Psoas muscle (tissue), 8 donors: Measurements from ENCODE around the gene CHCHD3. TPM values are rescaled to one million over a fixed set of nuclear protein-coding genes. Genes with fewer than 3 reads are reported as not detected.

Source experiments
- ATAC-seq, 4 donors: fragments of 200-7000 bp; cut with Tn5 transposase; one replicate each; pipeline ENCODE4 v1.9.1; 2020; ENCODE audit warnings: moderate library complexity in 3 of 4, mild to moderate bottlenecking in 2 of 4
- DNase-seq, 2 donors: peaks; one replicate each; pipeline ENCODE4 v3.0.0-alpha.2; 2020
- H3K27ac ChIP-seq: fragments of 200-600 bp; one replicate; pipeline ENCODE4 v1.8.0; 2022
- H3K27me3 ChIP-seq, 3 donors: fragments of 200-600 bp in 1 of 3; one replicate each; pipeline versions ENCODE4 v1.6.1 to v1.8.0; 2013 to 2022; ENCODE audit warnings: low read length in 2 of 3, mild to moderate bottlenecking in 2 of 3, moderate library complexity in 1 of 3; ENCODE audit not compliant: insufficient read depth in 3 of 3
- H3K36me3 ChIP-seq, 2 donors: fragments of 200-600 bp in 1 of 2; one replicate each; pipeline versions ENCODE4 v1.6.1 to v1.8.0; 2013 to 2022; ENCODE audit warnings: low read depth in 1 of 2, mild to moderate bottlenecking in 1 of 2, moderate library complexity in 1 of 2; ENCODE audit not compliant: insufficient read depth in 1 of 2
- H3K4me1 ChIP-seq: fragments of 200-600 bp; one replicate; pipeline ENCODE4 v1.8.0; 2022
- H3K4me3 ChIP-seq: fragments of 200-600 bp; one replicate; pipeline ENCODE4 v1.8.0; 2022; ENCODE audit warnings: mild to moderate bottlenecking
- H3K9me3 ChIP-seq: fragments of 200-600 bp; one replicate; pipeline ENCODE4 v1.8.0; 2022
- WGBS, 3 donors: extraction: QIAGEN DNeasy Blood & Tissue Kit; methylation state at CpG; one replicate each; pipeline versions ENCODE4 v1.1.6 to v1.1.7; 2013; 5-methylcytosine and 5-hydroxymethylcytosine counted together
- intact Hi-C, 2 donors: fragments of 100-400 bp; cut with DNase I; formaldehyde crosslinking; loops; one replicate each; pipeline versions ENCODE4 v1.11.0 to v1.14.2; 2022
- polyA plus RNA-seq, 3 donors: library from polyadenylated mRNA; stranded (reverse); fragments of 200-250 nt; gene quantifications; one replicate each; pipeline ENCODE4 v1.2.3, GENCODE V29; 2013
- total RNA-seq, 4 donors: library from RNA; stranded (reverse); fragmentation: NEBNext Ultra II Directional in 2 of 4; extraction: Animal tissue kit (Norgen Biotek cat#: 25700) in 2 of 4; gene quantifications; one replicate each; pipeline versions ENCODE4 v1.2.1 to v1.2.4, GENCODE V29; 2021 to 2023
- TF ChIP-seq, protein P1 (sequence below): fragments of 200-600 bp; IDR thresholded peaks from one replicate; pipeline ENCODE4 v1.8.0; 2022; ENCODE audit warnings: antibody characterized with exemption
- donor health status: healthy with polysubstance abuse.
- donor health status: DM: no; HTN: no; CAD: no; lungs with moderate emphysema.
- donor health status: Bipolar disorder and iron deficiency.
- donor health status: healthy.
- donor health status: DM: yes; HTN: yes; CAD: no.
- donor health status: DM: no; HTN: no; CAD: no.
- donor health status: DM: no; HTN: no; CAD: no.
- donor health status: DM: yes; HTN: yes; CAD: no.

CHCHD3 gene
- total and polyA plus RNA-seq, 7 donors: 129 to 206 (median 184) TPM

DNA sequence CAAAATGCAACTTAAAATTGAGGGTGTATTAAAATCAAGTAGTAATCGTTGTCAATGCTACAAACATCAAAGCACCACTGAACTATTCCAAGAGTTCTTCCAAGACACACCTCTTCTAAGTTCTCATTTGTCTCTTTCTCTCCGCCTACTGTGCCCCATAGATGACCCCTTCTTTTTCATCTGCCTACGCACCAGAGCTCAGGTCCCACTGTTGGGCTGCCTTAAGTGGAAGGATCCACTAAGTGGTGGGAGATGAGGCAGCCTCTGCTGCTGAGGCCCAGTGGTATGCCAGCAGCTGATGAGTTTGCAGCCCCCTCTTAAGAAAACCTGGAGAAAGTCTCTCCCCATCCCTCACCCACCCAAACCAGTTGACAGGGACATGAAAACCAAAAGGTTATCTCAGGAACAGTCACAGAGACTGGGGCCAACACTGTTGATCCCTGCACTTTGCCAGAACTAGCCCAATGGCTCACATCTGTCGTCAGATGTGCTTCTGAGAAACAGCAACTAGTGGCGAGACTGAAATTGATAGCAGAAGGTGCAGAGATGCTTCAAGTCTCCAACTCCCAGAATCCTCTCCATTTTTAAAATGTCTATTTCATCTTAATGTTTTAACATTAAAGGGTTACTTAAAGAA is 88.4 kb downstream of the CHCHD3 start:
- 74 to 86% (median 75%) methylated on average over 5 of the region's 5 CpGs for WGBS, 3 donors
- TF ChIP-seq, protein P1, sequence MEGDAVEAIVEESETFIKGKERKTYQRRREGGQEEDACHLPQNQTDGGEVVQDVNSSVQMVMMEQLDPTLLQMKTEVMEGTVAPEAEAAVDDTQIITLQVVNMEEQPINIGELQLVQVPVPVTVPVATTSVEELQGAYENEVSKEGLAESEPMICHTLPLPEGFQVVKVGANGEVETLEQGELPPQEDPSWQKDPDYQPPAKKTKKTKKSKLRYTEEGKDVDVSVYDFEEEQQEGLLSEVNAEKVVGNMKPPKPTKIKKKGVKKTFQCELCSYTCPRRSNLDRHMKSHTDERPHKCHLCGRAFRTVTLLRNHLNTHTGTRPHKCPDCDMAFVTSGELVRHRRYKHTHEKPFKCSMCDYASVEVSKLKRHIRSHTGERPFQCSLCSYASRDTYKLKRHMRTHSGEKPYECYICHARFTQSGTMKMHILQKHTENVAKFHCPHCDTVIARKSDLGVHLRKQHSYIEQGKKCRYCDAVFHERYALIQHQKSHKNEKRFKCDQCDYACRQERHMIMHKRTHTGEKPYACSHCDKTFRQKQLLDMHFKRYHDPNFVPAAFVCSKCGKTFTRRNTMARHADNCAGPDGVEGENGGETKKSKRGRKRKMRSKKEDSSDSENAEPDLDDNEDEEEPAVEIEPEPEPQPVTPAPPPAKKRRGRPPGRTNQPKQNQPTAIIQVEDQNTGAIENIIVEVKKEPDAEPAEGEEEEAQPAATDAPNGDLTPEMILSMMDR: no peak
- H3K9me3 ChIP-seq: no peaks in the 10 kb centered on the region
- ATAC-seq (no peak), DNase-seq (no peak)
- no peak overlapping the region for H3K27ac ChIP-seq
- H3K36me3 ChIP-seq: no peaks in the 10 kb centered on the region
- no peaks in the 10 kb centered on the region for H3K27me3 ChIP-seq
- peaks cover 25% of the 10 kb centered on the region for H3K4me1 ChIP-seq
- no peak overlapping the region for H3K4me3 ChIP-seq
- intact Hi-C loops: no loop called here

GRCh38 chr7:132991615-132992587 is 90.0 kb downstream of the CHCHD3 start:
- ATAC-seq: no peak

DNA sequence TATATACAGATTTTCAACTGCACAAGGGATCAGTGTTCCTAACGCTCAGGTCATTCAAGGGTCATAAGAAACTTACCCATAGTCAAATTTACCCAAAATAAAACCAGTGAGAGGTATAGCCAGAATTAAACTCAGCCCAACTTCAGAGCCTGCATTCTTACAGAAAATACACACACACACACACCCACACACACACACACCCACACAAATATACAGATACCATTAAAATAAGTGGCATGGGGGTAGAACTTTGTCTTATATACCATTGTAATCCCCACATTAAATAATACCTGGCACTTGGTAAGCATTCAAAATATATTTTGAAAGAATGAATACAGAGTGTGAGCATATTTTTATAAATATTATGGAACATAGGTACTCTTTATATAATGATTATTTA is 93.8 kb downstream of the CHCHD3 start:
- Histone ChIP-seq H3K4me1 (peaks cover 13% of the 10 kb centered on the region), H3K27ac (no peak overlapping the region), H3K4me3 (no peak overlapping the region), H3K27me3 (no peaks in the 10 kb centered on the region), H3K36me3 (no peaks in the 10 kb centered on the region), H3K9me3 (no peaks in the 10 kb centered on the region)
- DNase-seq (no peak), ATAC-seq (no peak)
- intact Hi-C loops: no loop called here
- WGBS, 3 donors: 67 to 78% (median 69%) methylated on average over 1 of the region's 1 CpG
- TF ChIP-seq, protein P1: no peak

More at GRCh38 chr7:132991615-132992587, 90.0 kb downstream of the CHCHD3 start:
- Histone ChIP-seq H3K4me3 (no peak overlapping the region), H3K4me1 (peaks cover 22% of the 10 kb centered on the region), H3K9me3 (no peaks in the 10 kb centered on the region), H3K27me3 (no peaks in the 10 kb centered on the region), H3K27ac (no peak overlapping the region), H3K36me3 (no peaks in the 10 kb centered on the region)
- no peak for DNase-seq
- 82 to 86% (median 85%) methylated on average over 9 of the region's 9 CpGs for WGBS, 3 donors
- TF ChIP-seq, protein P1: no peak
- intact Hi-C loops: no loop called here

DNA sequence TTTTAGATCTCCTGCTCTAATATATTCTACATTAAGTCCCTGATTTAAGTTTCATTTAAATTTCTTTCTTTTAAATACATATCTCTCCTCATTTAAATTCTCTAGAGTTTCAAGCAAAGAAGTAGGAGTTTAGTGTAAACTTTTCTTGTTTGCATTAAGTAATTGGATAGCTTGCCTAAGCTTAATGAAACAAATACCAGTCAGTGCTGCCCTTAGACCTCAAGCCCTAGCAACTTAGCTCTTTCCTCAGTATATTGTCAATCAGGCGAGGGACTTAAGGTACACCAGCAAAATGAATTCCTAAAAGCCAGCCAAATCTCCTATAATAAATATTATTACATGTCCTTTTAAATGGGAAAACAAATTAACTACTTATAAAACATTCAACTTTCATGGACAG is 101.5 kb downstream of the CHCHD3 start:
- intact Hi-C loops: no loop called here
- ATAC-seq: no peak
- Histone ChIP-seq H3K27ac (no peak overlapping the region), H3K4me1 (peaks cover 15% of the 10 kb centered on the region), H3K36me3 (no peaks in the 10 kb centered on the region), H3K9me3 (no peaks in the 10 kb centered on the region), H3K27me3 (no peaks in the 10 kb centered on the region), H3K4me3 (no peak overlapping the region)
- DNase-seq: no peak
- WGBS, 3 donors: 90 to 98% (median 91%) methylated on average over 1 of the region's 1 CpG
- TF ChIP-seq, protein P1: no peak
